ENCODE results near the gene NFIX.

NFIX gene

DNA sequence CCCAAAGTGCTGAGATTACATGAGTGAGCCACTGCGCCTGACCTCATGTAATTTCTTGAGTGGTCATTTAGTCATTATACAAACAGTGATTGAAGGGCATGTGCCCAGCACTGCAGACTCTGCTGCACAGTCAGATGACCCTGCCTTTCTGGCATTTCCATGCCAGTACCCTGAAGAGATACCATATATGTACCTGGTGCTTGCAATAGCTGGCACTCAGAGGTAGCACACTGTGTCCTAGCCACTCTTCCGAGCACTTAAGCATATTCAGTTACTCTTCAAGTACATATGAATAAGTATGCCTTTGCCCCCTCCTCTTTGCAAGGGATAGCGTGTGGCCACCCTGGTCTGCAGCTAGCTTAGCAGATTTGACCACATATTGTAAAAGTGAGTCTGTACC lies 139.4 kb downstream of the NFIX start:
- no peak for DNase-seq

DNA sequence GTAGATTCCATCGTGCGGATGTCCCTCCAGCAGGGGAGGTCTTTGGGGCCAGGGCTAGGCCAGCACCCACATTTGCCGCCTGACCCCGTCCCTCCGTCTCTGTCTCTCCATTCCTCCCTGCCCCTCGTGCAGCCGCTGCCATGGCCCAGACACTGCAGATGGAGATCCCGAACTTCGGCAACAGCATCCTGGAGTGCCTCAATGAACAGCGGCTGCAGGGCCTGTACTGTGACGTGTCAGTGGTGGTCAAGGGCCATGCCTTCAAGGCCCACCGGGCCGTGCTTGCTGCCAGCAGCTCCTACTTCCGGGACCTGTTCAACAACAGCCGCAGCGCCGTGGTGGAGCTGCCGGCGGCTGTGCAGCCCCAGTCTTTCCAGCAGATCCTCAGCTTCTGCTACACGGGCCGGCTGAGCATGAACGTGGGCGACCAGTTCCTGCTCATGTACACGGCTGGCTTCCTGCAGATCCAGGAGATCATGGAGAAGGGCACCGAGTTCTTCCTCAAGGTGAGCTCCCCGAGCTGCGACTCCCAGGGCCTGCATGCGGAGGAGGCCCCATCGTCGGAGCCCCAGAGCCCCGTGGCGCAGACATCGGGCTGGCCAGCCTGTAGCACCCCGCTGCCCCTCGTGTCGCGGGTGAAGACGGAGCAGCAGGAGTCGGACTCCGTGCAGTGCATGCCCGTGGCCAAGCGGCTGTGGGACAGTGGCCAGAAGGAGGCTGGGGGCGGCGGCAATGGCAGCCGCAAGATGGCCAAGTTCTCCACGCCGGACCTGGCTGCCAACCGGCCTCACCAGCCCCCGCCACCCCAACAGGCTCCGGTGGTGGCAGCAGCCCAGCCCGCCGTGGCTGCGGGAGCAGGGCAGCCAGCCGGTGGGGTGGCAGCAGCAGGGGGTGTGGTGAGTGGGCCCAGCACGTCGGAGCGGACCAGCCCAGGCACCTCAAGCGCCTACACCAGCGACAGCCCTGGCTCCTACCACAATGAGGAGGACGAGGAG lies 140.1 kb downstream of the NFIX start:
- no peak for DNase-seq

DNA sequence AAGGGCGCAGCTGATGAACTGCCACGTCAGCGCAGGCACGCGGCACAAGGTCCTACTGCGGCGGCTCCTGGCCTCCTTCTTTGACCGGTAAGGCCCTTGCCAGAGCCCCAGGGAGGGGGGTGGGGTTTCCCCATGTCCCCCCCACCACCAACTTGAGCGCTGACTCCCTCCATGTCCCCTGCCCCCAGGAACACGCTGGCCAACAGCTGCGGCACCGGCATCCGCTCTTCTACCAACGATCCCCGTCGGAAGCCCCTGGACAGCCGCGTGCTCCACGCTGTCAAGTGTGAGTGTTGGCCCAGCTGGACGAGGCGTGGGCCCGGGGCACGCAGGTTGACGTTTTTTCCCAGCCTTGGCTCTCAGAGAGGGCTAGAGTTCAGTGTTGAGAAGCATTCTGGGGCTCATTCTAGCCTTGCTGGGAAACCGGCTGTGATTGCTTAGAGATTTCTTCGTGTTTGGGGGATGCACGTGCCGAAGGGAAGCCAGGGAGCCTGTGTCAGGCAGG lies 142.1 kb downstream of the NFIX start:
- DNase-seq, result no peak

DNA sequence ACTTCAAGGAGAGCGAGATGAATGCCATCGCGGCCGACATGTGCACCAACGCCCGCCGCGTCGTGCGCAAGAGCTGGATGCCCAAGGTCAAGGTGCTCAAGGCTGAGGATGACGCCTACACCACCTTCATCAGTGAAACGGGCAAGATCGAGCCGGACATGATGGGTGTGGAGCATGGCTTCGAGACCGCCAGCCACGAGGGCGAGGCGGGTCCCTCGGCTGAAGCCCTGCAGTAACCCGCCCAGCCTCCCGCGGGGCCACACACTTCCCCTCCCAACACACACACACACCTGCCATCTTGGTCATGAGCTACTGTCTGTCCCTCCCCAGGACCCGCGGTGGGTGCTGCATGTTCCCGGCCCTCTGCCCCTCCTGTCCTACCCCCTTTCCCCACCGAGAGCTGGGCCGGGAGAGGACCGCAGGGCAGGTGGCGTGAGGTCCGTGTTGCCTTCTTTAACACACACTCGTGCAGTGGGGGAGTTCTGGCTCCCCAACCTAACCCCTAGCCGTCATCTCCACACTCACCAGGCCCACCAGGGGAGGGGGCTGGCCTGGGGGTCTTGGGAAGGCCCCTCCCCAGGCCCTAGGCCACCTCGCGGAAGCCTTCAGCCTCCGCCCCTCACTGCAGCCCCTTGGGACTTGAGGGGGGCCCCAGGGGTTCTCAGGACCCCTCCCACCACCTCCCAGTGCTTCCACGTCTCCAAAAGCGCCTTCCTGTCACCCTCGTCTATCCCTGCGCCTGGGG lies 143.1 kb downstream of the NFIX start:
- DNase-seq, result no peak

DNA sequence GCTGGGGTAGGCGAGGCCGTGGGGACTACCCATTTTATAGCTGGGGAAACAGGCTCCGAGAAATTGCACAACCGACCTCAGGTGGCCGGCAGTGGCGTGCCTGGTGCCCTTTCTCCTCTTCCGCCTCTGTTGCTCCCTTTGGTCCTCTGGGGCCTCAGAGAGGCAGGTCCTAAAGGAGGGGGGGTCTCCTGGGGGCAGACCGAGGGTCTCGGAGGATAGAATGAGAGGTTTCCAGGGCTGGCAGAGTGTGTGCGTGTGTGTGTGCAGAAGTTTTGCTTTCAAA lies 143.6 kb downstream of the NFIX start:
- no peak for DNase-seq

DNA sequence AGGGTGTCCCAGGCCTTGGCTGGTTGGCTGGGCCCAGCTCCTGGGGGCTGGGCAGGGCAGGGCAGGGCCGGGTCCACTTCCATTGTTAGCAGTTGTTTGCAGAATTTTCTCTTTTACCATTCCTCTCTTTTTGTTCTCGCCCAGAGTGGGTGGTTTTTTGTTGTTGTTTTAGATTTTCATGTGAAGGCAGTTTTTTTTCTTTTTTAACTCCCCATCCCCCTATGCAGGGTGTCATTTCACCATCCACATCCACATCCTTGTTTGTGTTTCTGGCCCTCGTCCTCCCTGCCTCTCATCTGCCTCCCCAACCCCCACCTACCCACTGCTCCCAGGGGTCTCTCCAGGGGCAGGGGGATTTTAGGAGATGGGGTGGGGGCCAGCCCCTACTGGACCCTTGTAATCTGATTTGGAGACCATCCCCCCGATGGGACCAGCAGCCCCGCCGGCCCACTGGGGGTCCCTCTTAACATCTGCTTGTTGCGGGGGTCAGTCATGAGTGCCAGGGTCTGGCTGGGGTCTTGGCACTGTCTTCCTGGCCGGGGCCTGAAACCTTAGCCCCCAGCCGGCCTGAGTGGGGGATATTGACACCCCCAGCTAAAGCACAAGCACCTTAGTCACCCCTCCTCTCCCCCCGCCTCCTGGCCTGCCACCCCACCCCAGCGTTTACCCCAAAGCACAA lies 144.5 kb downstream of the NFIX start:
- DNase-seq, result no peak

DNA sequence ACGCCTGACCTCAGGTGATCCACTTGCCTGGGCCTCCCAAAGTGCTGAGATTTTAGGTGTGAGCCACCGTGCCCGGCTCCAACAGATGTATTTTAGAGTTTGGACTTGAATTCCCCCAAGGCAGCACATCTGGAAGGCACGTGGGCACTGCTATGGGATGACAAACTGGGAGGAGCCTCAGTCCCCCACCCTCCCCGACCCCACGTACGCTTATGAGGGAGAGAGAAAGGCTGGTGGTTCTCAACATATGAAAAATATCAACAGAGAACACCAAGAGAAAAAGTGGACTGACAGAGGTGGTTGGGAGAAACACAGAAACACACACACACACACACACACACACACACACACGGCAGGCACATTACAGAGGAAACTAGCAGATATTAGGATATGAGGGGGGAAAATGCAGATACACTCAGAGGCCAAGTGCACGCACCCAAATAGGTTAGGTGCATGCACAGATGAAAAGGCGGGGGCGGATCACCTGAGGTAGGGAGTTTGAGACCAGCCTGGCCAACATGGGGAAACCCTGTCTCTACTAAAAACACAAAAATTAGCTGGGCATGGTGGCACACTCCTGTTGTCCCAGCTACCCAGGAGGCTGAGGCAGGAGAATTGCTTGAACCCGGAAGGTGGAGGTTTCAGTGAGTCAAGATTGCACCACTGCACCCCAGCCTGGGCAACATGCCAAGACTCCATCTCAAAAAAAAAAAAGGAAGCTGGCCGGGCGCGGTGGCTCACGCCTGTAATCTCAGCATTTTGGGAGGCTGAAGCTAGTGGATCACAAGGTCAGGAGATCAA lies 151.7 kb downstream of the NFIX start:
- peak; percentile 50 for DNase-seq

All from fibroblast of skin of right biceps (primary cell).